Anterior cingulate cortex (tissue), 58 donors: Measurements from ENCODE around the gene PCSK5.

Experiments
- DNase-seq, 58 donors: peaks; one replicate each; lab custom pipeline; 2025; lab: John Stamatoyannopoulos, UW

PCSK5 gene

GRCh38 chr9:76112151-76112550, 221.7 kb downstream of the PCSK5 start:
- DNase-seq = no peak

- DNase-seq = no peak
Measured at GRCh38 chr9:76114144-76114543, 223.7 kb downstream of the PCSK5 start.

- no peak for DNase-seq
Measured at GRCh38 chr9:76115396-76115795, 224.9 kb downstream of the PCSK5 start.

- no peak for DNase-seq
Measured at GRCh38 chr9:76115982-76116646, 225.6 kb downstream of the PCSK5 start.

GRCh38 chr9:76116913-76117312, 226.4 kb downstream of the PCSK5 start:
- no peak for DNase-seq

GRCh38 chr9:76127637-76128036, 237.2 kb downstream of the PCSK5 start:
- no peak for DNase-seq

GRCh38 chr9:76135902-76136301, 245.4 kb downstream of the PCSK5 start:
- no peak for DNase-seq

GRCh38 chr9:76136986-76137385, 246.5 kb downstream of the PCSK5 start:
- no peak for DNase-seq

GRCh38 chr9:76137931-76138330, 247.5 kb downstream of the PCSK5 start:
- no peak for DNase-seq

- no peak for DNase-seq
Measured at GRCh38 chr9:76138360-76138759, 247.9 kb downstream of the PCSK5 start.

GRCh38 chr9:76143834-76144233, 253.4 kb downstream of the PCSK5 start:
- DNase-seq = no peak

- no peak for DNase-seq
Measured at GRCh38 chr9:76150013-76150412, 259.5 kb downstream of the PCSK5 start.

GRCh38 chr9:76151267-76151666, 260.8 kb downstream of the PCSK5 start:
- no peak for DNase-seq

GRCh38 chr9:76153339-76153738, 262.9 kb downstream of the PCSK5 start:
- no peak for DNase-seq

GRCh38 chr9:76153902-76154629, 263.6 kb downstream of the PCSK5 start:
- DNase-seq = no peak

GRCh38 chr9:76155361-76155760, 264.9 kb downstream of the PCSK5 start:
- DNase-seq = no peak

- no peak for DNase-seq
Measured at GRCh38 chr9:76158713-76159112, 268.2 kb downstream of the PCSK5 start.

- no peak for DNase-seq
Measured at GRCh38 chr9:76159293-76159926, 268.9 kb downstream of the PCSK5 start.

- no peak for DNase-seq
Measured at GRCh38 chr9:76161106-76161505, 270.6 kb downstream of the PCSK5 start.

GRCh38 chr9:76161541-76161940, 271.1 kb downstream of the PCSK5 start:
- DNase-seq = peak in 2 of 58 donors; percentile 8 to 9

GRCh38 chr9:76162086-76162730, 271.7 kb downstream of the PCSK5 start:
- no peak for DNase-seq
